ENCODE results near the gene TMEM232.

Gene TMEM232

DNA sequence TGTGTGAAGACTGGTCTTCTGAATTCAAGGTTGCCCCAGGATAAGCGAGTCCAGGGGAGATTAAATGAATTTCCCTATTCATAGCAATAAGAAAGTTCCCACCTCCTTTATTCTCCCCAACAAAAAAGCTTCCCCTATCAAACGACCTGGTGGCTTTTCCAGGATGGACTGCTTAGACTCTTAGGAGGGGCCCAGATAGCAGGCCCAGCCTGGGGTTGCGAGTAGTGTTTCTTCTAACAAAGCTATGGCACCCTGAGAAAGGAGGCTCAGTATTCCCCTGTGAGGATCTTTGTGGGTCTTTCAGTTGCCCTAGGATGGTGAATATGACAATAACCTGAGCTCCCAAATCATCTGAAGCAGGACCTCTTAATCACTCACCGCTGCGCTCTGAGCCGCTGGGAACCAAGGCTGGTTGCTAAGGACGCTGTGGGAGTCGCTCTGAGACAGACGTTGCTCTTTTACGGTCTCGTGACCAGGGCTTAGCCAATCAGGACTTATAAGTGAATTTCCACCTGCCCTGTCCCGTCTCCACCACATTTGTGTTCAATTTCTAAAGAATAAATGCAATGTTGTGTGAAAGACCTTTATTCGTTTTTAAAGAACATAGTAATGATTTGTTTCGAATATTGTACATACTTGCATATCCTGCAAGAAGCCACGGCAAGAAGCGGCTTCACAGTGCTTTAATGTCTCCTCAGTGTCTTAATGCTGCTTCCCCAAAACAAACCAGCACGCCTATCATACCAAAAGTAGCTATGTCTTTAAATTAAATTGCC, at the start of gene TMEM232:
TMEM232 (minus strand) TSS at position 423 of the 776 bp plus-strand sequence. CDS start 59,319 bp downstream, outside the sequence.
- Histone ChIP-seq H3K9me3 (ENCODE audit: control insufficient read depth, insufficient read depth, low read length) (no peaks in the 10 kb centered on the region), H3K9ac (ENCODE audit: low read depth, low read length) (peak within 1 kb of the TSS; percentile 66), H3K4me1 (ENCODE audit: insufficient read depth, low read length) (no peaks in the 10 kb centered on the region), H3K36me3 (ENCODE audit: insufficient read depth, low read length) (no peaks in the 10 kb centered on the region)

- Histone ChIP-seq H3K9me3 (ENCODE audit: control insufficient read depth, insufficient read depth, low read length) (no peaks in the 10 kb centered on the region), H3K4me1 (ENCODE audit: insufficient read depth, low read length) (no peaks in the 10 kb centered on the region), H3K9ac (ENCODE audit: low read depth, low read length) (no peak overlapping the region), H3K36me3 (ENCODE audit: insufficient read depth, low read length) (no peaks in the 10 kb centered on the region)
These were observed 43.8 kb upstream of the TMEM232 start for GRCh38 chr5:110770286-110770685.

- H3K36me3 ChIP-seq (ENCODE audit: insufficient read depth, low read length) = no peaks in the 10 kb centered on the region
- no peaks in the 10 kb centered on the region for H3K9me3 ChIP-seq (ENCODE audit: control insufficient read depth, insufficient read depth, low read length)
- no peaks in the 10 kb centered on the region for H3K4me1 ChIP-seq (ENCODE audit: insufficient read depth, low read length)
- H3K9ac ChIP-seq (ENCODE audit: low read depth, low read length) = no peak overlapping the region
These were observed 42.7 kb upstream of the TMEM232 start for GRCh38 chr5:110769000-110769681.

DNA sequence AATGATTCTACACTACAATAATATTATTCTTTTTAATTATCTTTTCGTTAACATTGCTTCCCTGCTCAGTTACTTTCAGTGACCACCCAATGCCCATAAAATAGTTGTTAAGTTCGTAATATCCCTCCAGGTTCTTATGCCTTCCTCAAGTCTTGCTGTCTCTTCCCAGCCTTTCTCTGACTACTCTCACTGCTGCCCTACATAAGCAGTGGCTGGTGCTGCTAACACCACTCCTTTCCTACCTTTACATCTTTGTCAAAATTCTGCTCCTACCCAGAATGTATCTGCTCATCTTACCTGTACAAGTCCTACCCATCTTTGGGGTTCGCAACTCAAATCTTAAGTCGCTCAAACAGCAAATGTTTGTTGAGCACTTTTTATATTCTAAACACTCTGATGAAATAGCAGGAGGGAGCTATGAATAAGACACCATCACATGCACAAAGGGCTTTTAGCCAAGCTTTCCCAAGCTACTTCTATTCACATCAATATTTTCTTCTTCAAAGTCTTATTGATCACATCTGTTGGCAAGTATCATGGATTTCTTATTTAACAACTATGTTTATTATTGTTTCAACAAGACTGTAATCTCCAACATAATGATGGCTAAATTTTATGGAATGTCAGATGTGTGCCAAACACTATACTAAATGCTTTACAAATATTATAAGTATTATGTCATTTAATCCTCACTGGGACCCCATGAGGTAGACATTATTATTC, 41.8 kb upstream of the TMEM232 start:
- H3K9ac ChIP-seq (ENCODE audit: low read depth, low read length) = no peak overlapping the region
- no peaks in the 10 kb centered on the region for H3K36me3 ChIP-seq (ENCODE audit: insufficient read depth, low read length)
- H3K9me3 ChIP-seq (ENCODE audit: control insufficient read depth, insufficient read depth, low read length) = no peaks in the 10 kb centered on the region
- no peaks in the 10 kb centered on the region for H3K4me1 ChIP-seq (ENCODE audit: insufficient read depth, low read length)

- H3K36me3 ChIP-seq (ENCODE audit: insufficient read depth, low read length) = no peaks in the 10 kb centered on the region; the same call in 1 of the 2 replicates
- H3K9me3 ChIP-seq (ENCODE audit: control insufficient read depth, insufficient read depth, low read length) = no peaks in the 10 kb centered on the region
- no peak overlapping the region for H3K9ac ChIP-seq (ENCODE audit: low read depth, low read length)
- no peaks in the 10 kb centered on the region for H3K4me1 ChIP-seq (ENCODE audit: insufficient read depth, low read length)
These were observed 33.7 kb upstream of the TMEM232 start for GRCh38 chr5:110760158-110760557.

DNA sequence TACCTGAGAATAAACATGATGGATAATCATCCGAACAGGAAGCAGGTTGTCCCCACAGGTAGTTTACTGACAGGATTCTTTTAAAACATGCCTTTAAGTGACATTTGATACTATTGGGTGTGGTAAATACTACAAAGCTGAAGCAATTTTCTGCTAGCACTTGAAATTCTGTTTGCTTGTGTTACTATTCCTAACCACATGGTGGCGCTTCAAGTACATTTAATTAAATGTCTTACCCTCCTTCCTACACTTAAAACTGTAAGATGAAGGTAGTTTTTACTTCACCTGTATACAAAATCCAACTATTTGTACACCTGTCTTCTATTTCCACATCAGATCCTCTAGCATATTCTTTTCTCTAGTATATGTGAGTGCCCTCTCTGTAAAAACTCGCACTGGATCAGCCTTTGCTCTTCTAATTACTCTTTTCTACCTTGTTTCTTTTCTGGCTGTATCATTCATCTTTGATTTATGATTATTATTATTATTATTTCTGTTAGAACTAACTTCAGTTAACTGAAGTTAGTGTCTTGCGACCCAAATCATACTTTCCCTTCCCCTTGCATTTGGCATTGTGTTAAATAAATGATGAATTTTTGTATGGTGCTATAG, 30.8 kb upstream of the TMEM232 start:
- Histone ChIP-seq H3K9ac (ENCODE audit: low read depth, low read length) (no peak overlapping the region), H3K4me1 (ENCODE audit: insufficient read depth, low read length) (no peaks in the 10 kb centered on the region), H3K36me3 (ENCODE audit: insufficient read depth, low read length) (no peaks in the 10 kb centered on the region; the same call in 1 of the 2 replicates), H3K9me3 (ENCODE audit: control insufficient read depth, insufficient read depth, low read length) (no peaks in the 10 kb centered on the region)

DNA sequence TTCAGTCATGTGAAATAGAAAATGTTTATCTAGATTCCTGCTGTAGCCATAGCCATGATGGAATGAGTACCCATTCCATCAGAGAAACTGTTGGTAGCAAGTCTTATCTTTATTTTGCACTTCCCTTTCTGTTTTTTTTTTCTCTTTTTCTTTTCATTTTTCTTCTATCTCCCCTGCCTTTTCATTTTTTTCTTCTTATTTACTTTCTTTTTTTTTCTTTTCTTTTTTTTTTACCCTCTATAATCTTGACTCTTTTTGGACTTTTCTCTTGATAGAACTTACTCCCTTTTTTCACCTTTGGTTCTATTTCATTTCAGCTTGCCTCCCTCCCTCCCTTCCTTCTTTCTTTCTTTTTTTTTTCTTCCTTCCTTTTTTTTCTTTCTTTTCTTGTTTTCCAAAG, 27.7 kb upstream of the TMEM232 start:
- Histone ChIP-seq H3K4me1 (ENCODE audit: insufficient read depth, low read length) (no peaks in the 10 kb centered on the region), H3K36me3 (ENCODE audit: insufficient read depth, low read length) (no peaks in the 10 kb centered on the region), H3K9me3 (ENCODE audit: control insufficient read depth, insufficient read depth, low read length) (no peaks in the 10 kb centered on the region), H3K9ac (ENCODE audit: low read depth, low read length) (no peak overlapping the region)

DNA sequence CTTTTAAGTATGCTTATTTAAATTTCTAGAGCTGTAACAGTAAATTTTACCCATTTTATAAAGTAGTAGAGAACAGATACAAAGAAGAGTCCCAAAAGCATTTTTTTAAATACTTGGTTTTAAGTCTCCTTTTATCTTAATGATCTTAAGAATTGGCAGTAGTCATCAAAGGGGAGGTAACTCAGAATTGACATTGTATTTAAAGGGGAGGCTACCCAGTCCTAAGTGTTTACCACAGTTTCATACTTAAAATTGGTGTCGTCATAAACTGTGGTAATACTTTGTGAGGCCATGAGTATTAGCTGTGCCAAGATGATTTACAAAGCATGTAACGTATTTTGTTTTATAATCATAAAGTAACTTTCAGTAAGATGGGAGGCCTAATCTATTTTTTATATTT, 27.1 kb upstream of the TMEM232 start:
- Histone ChIP-seq H3K36me3 (ENCODE audit: insufficient read depth, low read length) (no peaks in the 10 kb centered on the region), H3K4me1 (ENCODE audit: insufficient read depth, low read length) (no peaks in the 10 kb centered on the region), H3K9ac (ENCODE audit: low read depth, low read length) (no peak overlapping the region), H3K9me3 (ENCODE audit: control insufficient read depth, insufficient read depth, low read length) (no peaks in the 10 kb centered on the region)

DNA sequence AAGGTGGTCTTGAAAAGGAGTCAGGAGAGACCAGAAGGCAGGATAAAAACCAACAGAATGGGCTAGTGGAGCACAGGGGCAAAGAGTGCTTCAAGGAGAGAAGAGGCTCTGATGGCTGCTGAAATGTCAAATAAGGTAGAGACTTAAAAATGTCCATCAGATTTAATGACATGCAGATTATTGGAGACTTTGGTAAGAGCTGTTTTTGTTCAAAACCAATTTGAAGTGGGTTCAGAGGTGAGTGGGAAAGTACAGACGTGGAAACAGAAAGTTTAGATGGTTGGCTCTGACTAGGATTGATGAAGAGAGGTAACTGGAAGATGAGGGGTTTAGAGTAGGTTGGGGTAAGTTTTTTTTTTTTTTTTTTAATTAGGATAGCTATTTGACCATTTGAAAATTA, 26.5 kb upstream of the TMEM232 start:
- Histone ChIP-seq H3K9ac (ENCODE audit: low read depth, low read length) (no peak overlapping the region), H3K4me1 (ENCODE audit: insufficient read depth, low read length) (no peaks in the 10 kb centered on the region), H3K36me3 (ENCODE audit: insufficient read depth, low read length) (no peaks in the 10 kb centered on the region; the same call in 1 of the 2 replicates), H3K9me3 (ENCODE audit: control insufficient read depth, insufficient read depth, low read length) (no peaks in the 10 kb centered on the region)

DNA sequence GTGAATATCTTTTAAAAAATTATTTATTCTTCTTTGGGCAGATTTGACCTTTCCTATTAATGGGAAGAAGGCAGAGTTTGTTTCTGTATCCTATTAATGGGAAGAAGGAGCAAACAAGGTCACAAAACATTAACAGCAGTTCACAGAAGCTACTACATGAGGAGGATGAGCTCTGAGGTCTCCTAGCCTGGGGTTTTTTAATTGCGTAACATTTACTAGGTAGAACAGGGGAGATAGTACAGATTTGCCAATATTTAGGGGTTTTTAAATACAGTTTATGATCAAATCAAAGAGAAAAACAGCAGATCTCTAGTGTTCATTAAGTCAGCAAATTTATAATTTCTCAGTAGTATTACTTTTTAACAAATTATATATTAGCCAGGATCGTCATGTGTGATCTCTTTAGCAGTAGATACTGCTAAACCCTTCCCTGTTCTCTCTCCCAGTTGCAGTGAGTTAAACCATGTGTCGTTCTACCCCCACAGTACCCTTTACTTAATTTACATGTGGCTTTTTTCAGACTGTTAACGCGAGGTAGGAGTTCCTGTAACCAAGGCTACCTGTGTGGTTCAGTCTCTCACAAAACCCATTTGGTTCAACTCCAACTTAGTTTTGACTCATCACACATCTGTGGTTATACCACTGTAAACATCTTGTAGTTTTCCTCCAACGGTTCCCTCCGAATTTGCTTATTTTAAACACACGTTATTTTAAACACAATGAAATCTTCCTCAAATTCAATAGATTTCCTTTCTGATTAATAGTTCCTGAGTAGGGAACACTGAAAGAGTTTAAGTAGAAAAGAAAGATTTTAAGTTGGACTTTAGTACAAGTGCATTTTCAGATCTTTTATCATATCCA, 25.7 kb upstream of the TMEM232 start:
- no peaks in the 10 kb centered on the region for H3K9me3 ChIP-seq (ENCODE audit: control insufficient read depth, insufficient read depth, low read length)
- H3K36me3 ChIP-seq (ENCODE audit: insufficient read depth, low read length) = no peaks in the 10 kb centered on the region; the same call in 1 of the 2 replicates
- H3K9ac ChIP-seq (ENCODE audit: low read depth, low read length) = no peak overlapping the region
- H3K4me1 ChIP-seq (ENCODE audit: insufficient read depth, low read length) = no peaks in the 10 kb centered on the region

DNA sequence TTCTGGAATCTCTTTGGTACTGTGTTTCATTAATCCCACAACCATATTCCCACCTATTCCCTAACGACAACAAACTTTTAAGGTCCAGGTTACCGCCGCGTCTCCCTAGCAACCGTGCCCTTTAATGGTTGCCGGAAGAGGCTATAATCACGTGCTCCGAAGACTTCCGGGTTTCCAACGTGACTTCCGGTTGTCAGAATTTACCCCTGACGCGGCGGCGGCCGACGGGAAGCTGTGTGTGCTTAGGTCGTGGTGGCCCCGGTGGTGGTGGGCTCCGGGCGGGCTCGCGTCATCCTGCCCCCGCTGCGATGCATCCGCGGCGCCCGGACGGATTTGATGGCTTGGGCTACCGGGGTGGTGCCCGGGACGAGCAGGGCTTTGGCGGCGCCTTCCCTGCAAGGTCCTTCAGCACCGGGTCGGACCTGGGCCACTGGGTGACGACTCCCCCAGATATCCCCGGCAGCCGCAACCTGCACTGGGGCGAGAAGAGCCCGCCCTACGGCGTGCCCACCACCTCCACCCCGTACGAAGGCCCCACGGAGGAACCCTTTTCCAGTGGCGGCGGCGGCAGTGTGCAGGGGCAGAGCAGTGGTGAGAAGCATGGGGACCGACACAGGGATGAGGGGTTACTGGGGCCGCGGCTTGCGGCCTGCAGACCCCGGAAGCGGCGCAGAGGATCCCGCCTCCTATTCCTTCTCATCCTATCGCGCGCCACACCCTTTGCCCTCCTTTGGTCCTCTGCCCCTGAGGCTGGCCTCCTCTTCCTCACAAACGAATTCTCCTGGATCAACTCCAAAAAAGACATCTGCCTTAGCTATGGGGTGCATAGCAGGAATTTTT, 12.6 kb upstream of the TMEM232 start, which contains the start of gene SLC25A46:
SLC25A46 (plus strand) TSS at position 196 of the 840 bp plus-strand sequence; CDS start at position 309, 113 bp downstream.
- Histone ChIP-seq H3K9me3 (ENCODE audit: control insufficient read depth, insufficient read depth, low read length) (no peaks in the 10 kb centered on the region), H3K36me3 (ENCODE audit: insufficient read depth, low read length) (no peaks in the 10 kb centered on the region), H3K9ac (ENCODE audit: low read depth, low read length) (peak within 1 kb of the TSS; percentile 86)

DNA sequence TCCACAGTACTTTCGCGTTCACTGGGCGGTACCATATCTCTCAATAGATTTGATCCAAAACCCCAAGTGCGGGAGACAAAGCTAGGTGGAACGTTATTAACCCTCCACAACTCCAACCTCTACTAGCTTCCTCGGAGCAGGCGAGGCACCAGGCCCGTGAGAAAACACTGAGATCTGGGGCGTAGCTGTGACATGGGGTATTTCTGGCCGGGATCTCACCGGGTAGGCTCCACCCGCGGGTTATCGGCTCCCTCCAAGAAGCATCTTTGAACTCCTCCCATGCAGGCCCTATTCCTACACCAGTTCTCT, 12.0 kb upstream of the TMEM232 start:
- Histone ChIP-seq H3K9me3 (ENCODE audit: control insufficient read depth, insufficient read depth, low read length) (no peaks in the 10 kb centered on the region), H3K9ac (ENCODE audit: low read depth, low read length) (peak overlapping the region; percentile 86), H3K4me1 (ENCODE audit: insufficient read depth, low read length) (no peaks in the 10 kb centered on the region), H3K36me3 (ENCODE audit: insufficient read depth, low read length) (no peaks in the 10 kb centered on the region)

More for the DNA sequence above, 12.6 kb upstream of the TMEM232 start, which contains the start of gene SLC25A46:
- no peaks in the 10 kb centered on the region for H3K4me1 ChIP-seq (ENCODE audit: insufficient read depth, low read length)

- H3K9ac ChIP-seq (ENCODE audit: low read depth, low read length) = no peak overlapping the region
- no peaks in the 10 kb centered on the region for H3K36me3 ChIP-seq (ENCODE audit: insufficient read depth, low read length)
- H3K9me3 ChIP-seq (ENCODE audit: control insufficient read depth, insufficient read depth, low read length) = no peaks in the 10 kb centered on the region; the same call in 1 of the 2 replicates
- H3K4me1 ChIP-seq (ENCODE audit: insufficient read depth, low read length) = no peaks in the 10 kb centered on the region
These were observed 10.3 kb upstream of the TMEM232 start for GRCh38 chr5:110736753-110737152.
